ENCODE measurements around the gene HVCN1. TPM values are rescaled to one million over a fixed set of nuclear protein-coding genes. Genes with fewer than 3 reads are reported as not detected.
"Not testable (repeated sequence)": the region's sequence is repeated elsewhere in the genome, so short reads cannot be mapped to it uniquely, and the experiment has no call there.

The HVCN1 gene
- total RNA-seq (ENCODE audit: unreplicated experiment), result 11.9 TPM
- long read RNA-seq, partial matches to known transcripts, result 0 of 7 reads
- long read RNA-seq, other reads (novel, unspliced or antisense), result 3 of 7 reads

DNA sequence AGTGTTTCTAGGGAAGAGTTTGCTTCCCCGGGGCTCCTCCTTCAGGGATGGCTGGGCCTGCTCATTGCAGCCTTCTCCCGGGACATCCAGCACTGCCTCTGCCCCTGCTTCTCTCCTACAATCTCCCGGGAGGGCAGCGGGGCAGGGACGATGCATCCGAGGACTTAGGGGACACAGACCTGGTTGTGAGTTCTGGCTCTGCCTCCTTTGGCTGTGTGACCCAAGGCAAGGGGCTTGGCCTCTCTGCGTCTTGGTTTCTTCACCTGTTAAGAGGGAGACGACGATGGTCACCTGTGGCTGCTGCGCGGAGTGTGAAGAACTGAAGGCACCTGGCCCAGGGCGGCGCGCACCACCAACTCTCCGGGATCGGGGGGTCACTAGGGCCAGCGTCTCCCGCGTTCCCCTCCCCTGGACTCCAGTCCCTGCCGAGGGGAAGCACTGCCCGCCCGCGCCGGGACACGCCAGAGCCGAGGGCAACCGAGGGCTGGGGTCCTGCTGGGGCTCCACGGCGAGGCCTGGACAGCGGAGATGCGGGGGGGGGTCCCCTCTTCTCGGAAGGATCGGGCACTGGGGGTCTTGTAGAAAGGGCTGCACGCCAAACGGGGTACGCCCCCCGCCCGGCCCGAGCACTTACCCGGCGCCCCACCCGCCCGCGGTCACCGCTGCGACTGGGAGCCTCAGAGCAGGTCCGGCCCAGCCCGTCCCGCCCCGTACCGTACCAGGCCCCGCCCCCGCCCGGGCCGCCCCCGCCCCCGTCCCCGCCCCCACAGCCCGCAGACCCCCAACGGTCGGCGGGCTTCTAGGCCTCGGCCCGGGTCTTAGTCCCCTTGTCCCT lies at the start of gene HVCN1:
HVCN1 (minus strand) TSS at position 670 of the 835 bp plus-strand sequence. CDS start 5,870 bp downstream, outside the sequence.
- no peaks in the 10 kb centered on the region for H3K9me3 Mint-ChIP-seq (ENCODE audit: unreplicated experiment)
- H3K36me3 Mint-ChIP-seq (ENCODE audit: low read depth, unreplicated experiment), result peaks cover 6% of the 10 kb centered on the region
- peaks cover 16% of the 10 kb centered on the region for H3K4me1 Mint-ChIP-seq (ENCODE audit: unreplicated experiment)
- DNase-seq (ENCODE audit: low spot score), result peak; percentile 23
- peak within 1 kb of the TSS; percentile 77 for H3K27ac Mint-ChIP-seq (ENCODE audit: unreplicated experiment)
- H3K27me3 Mint-ChIP-seq (ENCODE audit: unreplicated experiment), result peaks cover 10% of the 10 kb centered on the region
- TF ChIP-seq, protein P1, sequence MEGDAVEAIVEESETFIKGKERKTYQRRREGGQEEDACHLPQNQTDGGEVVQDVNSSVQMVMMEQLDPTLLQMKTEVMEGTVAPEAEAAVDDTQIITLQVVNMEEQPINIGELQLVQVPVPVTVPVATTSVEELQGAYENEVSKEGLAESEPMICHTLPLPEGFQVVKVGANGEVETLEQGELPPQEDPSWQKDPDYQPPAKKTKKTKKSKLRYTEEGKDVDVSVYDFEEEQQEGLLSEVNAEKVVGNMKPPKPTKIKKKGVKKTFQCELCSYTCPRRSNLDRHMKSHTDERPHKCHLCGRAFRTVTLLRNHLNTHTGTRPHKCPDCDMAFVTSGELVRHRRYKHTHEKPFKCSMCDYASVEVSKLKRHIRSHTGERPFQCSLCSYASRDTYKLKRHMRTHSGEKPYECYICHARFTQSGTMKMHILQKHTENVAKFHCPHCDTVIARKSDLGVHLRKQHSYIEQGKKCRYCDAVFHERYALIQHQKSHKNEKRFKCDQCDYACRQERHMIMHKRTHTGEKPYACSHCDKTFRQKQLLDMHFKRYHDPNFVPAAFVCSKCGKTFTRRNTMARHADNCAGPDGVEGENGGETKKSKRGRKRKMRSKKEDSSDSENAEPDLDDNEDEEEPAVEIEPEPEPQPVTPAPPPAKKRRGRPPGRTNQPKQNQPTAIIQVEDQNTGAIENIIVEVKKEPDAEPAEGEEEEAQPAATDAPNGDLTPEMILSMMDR (IDR thresholded peaks at IDR 0.05; ENCODE audit: unreplicated experiment), result no peak
- peak within 1 kb of the TSS; percentile 89 for H3K4me3 Mint-ChIP-seq (ENCODE audit: unreplicated experiment)

GRCh38 chr12:110737532-110737931 lies 48.6 kb upstream of the HVCN1 start:
- H3K36me3 Mint-ChIP-seq (ENCODE audit: low read depth, unreplicated experiment), result peaks cover 6% of the 10 kb centered on the region
- no peak overlapping the region for H3K4me3 Mint-ChIP-seq (ENCODE audit: unreplicated experiment)
- no peak overlapping the region for H3K27ac Mint-ChIP-seq (ENCODE audit: unreplicated experiment)
- DNase-seq (ENCODE audit: low spot score), result no peak
- H3K9me3 Mint-ChIP-seq (ENCODE audit: unreplicated experiment), result no peaks in the 10 kb centered on the region
- peaks cover 28% of the 10 kb centered on the region for H3K4me1 Mint-ChIP-seq (ENCODE audit: unreplicated experiment)
- H3K27me3 Mint-ChIP-seq (ENCODE audit: unreplicated experiment), result peaks cover 2% of the 10 kb centered on the region
- TF ChIP-seq, protein P1 (IDR thresholded peaks at IDR 0.05; ENCODE audit: unreplicated experiment), result no peak

DNA sequence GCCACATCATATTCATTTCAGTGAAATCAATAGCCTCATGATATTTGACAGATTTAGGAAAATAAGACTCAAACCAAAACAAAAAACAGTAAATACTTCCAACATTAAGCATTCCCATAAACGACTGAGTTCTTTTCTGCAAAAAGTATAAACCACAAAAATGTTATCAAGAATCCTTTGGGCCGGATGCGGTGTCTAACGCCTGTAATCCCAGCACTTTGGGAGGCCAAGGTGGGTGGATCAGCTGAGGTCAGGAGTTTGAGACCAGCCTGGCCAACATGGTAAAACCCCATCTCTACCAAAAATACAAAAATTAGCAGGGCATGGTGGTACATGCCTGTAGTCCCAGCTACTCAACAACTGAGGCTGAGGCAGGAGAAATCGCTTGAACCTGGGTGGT lies 48.1 kb upstream of the HVCN1 start:
- not testable (repeated sequence) for H3K36me3 Mint-ChIP-seq (ENCODE audit: low read depth, unreplicated experiment); H3K27me3 Mint-ChIP-seq (ENCODE audit: unreplicated experiment); H3K9me3 Mint-ChIP-seq (ENCODE audit: unreplicated experiment); DNase-seq (ENCODE audit: low spot score); H3K4me3 Mint-ChIP-seq (ENCODE audit: unreplicated experiment); H3K27ac Mint-ChIP-seq (ENCODE audit: unreplicated experiment)
- H3K4me1 Mint-ChIP-seq (ENCODE audit: unreplicated experiment), result peaks cover 30% of the 10 kb centered on the region

DNA sequence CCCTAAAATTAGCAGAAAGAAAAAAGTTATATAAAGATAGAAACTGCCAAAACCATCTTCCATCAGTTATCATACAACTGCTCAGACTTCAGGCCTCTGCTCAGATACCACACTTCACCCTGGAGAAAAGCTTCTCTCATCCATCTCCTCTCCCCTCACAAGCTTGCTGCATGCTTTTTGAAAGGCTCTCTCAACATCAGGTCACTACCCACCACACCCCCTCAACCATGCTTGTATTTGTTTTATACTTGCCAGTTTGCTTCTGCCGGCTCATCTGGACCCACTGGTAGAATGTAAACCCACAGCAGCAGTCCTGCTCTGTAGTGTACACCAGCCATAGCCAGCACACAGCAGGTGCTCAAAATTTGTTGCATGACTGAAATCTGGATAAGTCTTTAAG lies 45.0 kb upstream of the HVCN1 start:
- Mint-ChIP-seq H3K36me3 (ENCODE audit: low read depth, unreplicated experiment) (peaks cover 13% of the 10 kb centered on the region), H3K27ac (ENCODE audit: unreplicated experiment) (no peak overlapping the region), H3K4me1 (ENCODE audit: unreplicated experiment) (peaks cover 16% of the 10 kb centered on the region), H3K9me3 (ENCODE audit: unreplicated experiment) (no peaks in the 10 kb centered on the region), H3K27me3 (ENCODE audit: unreplicated experiment) (no peaks in the 10 kb centered on the region), H3K4me3 (ENCODE audit: unreplicated experiment) (peak overlapping the region; percentile 56)
- no peak for DNase-seq (ENCODE audit: low spot score)
- TF ChIP-seq, protein P1 (IDR thresholded peaks at IDR 0.05; ENCODE audit: unreplicated experiment), result no peak

- Mint-ChIP-seq H3K27me3 (ENCODE audit: unreplicated experiment) (no peaks in the 10 kb centered on the region), H3K9me3 (ENCODE audit: unreplicated experiment) (no peaks in the 10 kb centered on the region), H3K36me3 (ENCODE audit: low read depth, unreplicated experiment) (peaks cover 13% of the 10 kb centered on the region), H3K4me1 (ENCODE audit: unreplicated experiment) (peaks cover 10% of the 10 kb centered on the region), H3K4me3 (ENCODE audit: unreplicated experiment) (no peak overlapping the region), H3K27ac (ENCODE audit: unreplicated experiment) (no peak overlapping the region)
- TF ChIP-seq, protein P1 (IDR thresholded peaks at IDR 0.05; ENCODE audit: unreplicated experiment), result no peak
- DNase-seq (ENCODE audit: low spot score), result no peak
Observed at GRCh38 chr12:110733089-110733715, 44.3 kb upstream of the HVCN1 start.

Data from endothelial cell (in vitro differentiated cells).